Measurements from ENCODE around the gene RIPPLY3.

Gene RIPPLY3, protein sequence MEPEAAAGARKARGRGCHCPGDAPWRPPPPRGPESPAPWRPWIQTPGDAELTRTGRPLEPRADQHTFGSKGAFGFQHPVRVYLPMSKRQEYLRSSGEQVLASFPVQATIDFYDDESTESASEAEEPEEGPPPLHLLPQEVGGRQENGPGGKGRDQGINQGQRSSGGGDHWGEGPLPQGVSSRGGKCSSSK

DNA sequence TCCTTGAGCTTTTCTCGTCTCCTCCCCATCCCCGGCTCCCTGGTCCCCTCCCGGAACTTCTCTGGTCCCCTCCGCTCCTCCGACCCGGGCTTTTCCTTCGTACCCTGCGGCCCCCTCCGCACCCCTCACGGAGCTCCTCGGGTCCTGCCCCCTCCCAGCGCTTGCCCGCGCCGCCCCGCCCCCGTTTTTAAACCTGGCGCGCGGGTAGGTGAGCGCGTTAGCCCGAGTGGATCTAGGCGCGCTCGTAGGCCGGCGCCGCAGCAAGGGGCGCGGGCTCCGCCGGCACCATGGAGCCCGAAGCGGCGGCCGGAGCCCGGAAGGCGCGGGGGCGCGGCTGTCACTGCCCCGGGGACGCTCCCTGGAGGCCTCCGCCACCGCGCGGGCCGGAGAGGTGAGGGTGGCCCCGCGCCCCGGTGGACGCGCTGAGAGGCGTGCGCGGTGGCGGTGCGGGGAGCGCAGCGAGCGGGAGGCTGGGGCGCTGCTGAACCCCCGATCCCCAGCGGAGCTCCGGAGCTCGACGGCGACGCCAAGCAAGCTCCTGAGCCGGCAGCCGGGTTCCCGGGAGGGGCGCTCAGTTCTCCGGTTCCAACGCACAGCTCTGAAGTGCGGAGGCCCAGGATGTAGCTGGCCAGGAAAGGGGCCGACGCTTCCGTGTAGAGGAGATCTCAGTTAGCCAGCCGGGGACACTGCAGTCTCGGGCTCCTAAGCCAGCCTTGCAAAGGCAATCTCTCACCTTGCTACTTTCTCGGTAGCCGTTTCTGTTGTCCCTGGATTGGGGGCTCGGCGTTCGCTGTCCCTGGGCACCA is at the start of gene RIPPLY3:
Gene RIPPLY3 (plus strand): TSS at position 217 of the 806 bp plus-strand sequence. CDS start 71 bp downstream, at position 288.
- H3K4me3 ChIP-seq (ENCODE audit: low read depth, low read length): peak within 1 kb of the TSS; percentile 45

DNA sequence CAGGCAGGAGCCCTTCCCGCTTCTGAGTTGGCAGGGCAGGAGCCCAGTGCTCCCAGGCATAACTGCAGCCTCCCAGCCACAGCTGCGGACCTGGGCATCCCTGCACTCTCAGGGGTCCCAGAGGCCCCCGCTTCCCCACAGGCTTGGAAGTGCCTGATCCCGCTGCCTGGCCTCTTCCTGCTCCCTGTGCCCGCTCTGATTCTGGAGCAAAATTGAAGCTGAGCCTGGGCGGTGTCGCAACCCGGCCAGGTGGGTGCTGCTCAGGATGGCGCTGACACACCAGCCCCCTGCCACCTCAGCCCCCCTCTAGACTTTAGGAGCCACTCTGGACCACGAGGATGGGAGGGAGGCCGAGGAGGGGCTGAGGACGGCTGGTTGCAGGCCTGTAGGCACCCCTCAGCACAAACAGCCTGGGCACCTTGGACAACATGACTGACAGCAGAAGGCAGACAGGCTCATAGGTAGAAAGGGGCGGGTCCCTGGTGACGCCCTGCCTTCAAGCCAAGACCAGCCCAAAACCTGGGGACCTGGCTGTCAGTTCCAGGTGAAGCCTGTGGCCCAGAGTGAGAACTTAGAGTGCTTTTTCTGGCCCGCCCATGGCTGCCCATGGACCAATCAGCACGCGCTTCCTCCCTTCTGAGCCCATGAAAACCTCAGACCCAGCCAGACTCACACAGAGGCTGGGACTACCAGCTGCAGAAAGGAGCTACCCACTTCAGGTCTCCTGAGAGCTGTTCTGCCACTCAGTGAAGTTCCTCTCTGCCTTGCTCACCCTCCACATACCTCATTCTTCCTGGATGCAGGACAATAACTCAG is 47.3 kb upstream of the RIPPLY3 start:
- H3K4me3 ChIP-seq (ENCODE audit: low read depth, low read length): no peak overlapping the region
- no peak for DNase-seq (ENCODE audit: low read depth)

More for the DNA sequence above, at the start of gene RIPPLY3:
- DNase-seq (ENCODE audit: low read depth): no peak

DNA sequence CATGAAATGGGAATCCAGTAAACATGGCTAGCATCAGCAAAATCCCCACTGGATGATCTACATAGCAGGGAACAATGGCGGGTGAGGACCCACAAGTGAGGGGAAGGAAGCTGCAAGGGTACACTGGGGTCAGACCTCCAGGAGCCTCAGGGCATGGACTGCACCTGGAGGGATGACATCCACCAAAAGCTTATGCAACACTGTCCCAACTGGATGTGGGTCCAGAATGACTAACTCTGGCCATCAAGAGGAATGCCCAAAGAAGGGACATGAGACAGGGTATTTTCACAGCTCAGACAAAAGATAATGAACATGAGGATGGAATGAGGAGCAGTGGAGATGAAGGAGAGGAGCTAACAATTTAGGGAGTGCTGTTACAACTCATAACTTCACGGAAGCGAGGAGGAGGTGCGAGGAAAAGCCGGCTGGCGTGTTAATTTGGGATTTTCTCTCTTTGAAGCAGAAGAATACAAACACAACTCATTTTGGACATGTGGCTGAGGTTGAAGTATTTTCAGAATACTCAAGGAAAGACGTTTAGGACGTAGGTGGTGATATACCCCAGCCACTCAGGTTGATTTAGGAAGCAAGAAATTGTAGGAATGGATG is 45.7 kb upstream of the RIPPLY3 start:
- no peak overlapping the region for H3K4me3 ChIP-seq (ENCODE audit: low read depth, low read length)
- no peak for DNase-seq (ENCODE audit: low read depth)

DNA sequence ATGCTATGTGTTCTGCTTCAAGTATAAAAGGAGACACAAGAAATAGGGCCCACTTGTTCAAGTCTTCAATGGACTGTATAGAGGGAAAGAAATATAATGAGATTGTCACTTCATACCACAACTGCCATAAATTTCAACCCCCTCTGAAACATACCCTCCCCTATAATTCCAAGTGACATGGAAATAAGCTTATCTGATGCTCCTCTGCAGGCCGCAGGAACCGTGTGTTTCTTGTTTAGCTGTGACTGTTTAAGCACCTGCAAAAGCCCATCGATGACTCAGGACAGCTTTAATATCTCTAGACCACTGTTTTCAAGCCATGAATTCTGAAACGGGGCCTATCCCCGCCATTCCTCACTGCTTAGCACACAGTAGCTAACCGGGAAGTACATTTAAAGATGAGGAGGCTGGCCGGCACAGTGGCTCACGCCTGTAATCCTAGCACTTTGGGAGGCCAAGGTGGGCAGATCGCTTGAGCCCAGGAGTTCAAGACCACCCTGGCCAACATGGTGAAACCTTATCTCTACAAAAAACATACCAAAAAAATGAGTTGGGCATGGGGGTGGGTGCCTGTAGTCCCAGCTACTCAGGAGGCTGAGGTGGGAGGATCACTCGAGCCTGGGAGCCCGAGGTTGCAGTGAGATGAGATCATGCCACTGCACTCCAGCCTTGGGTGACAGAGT is 44.3 kb upstream of the RIPPLY3 start:
- no peak overlapping the region for H3K4me3 ChIP-seq (ENCODE audit: low read depth, low read length)
- no peak for DNase-seq (ENCODE audit: low read depth)

DNA sequence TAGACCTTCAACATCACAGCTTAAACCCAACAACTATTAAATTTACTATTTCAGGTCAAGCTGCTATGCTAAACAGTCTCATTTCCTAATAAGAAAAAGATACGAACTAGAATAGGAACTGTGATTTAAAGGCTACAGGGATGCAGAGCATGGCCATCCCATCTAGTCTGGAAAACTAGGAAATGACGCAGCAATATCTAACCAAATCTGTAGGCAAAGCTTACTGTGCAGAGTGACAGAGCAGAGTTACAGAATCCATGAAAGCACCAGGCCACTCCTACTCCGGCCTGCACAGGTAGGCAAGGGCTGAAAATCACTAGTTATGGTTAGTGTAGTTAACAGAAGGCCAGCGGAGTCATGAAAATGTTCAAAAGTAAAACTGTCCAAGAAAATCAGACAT is 42.1 kb upstream of the RIPPLY3 start:
- no peak for DNase-seq (ENCODE audit: low read depth)
- no peak overlapping the region for H3K4me3 ChIP-seq (ENCODE audit: low read depth, low read length)

DNA sequence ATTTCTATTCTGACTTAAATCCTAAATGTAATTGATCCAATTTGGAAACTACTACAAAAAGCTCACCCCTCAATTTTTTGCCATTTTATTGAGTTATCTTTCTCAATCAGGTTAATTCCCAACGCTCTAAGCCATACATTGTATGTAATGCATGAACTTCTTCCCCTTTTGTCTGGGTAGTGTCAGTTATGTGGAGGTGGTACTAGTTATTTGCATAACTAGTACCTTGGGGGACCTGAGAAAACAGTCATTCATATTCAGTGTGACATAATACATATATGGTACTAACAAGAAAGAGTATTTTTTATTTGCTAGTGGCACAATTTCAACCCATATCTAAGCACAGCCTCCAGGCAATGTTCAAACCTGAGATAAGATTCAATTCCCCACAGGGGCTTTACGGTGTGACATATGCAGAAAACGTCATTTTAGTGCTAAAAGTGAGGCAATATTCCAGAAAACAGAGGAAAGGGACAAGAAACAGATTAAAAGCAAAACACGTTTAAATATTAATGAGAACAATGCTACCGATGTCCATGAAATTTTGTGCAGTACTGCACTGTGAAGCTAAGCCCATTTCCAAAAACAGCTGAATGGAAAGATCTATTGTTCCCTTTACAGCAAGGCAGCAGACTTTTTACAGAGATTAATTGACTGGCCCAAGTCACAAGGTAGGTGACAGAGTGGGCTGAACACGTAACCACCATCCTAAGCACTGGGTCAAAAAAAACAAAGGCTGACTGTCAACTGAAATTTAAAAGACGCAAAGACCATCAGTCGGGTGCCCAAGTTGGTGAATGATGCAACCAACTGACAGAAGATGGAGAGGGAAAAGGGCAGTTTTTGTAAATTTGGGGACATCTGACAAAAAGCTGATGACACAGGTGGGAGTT is 41.4 kb upstream of the RIPPLY3 start:
- H3K4me3 ChIP-seq (ENCODE audit: low read depth, low read length): peak overlapping the region; percentile 65
- DNase-seq (ENCODE audit: low read depth): no peak

DNA sequence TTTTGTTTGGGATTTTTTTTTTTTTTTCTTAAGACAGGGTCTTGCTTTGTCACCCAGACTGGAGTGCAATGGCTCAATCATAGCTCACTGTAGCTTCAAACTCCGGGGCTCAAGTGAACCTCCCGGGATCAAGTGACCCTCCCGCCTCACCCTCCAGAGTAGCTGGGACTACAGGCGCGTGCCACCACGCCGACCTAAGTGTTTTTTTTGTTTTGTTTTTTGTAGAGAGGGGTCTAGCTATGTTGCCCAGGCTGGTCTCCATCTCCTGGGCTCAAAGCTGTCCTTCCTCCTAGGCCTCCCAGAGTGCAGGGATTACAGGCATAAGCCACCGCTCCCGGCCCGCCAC is 40.8 kb upstream of the RIPPLY3 start:
- H3K4me3 ChIP-seq (ENCODE audit: low read depth, low read length): peak overlapping the region; percentile 65

DNA sequence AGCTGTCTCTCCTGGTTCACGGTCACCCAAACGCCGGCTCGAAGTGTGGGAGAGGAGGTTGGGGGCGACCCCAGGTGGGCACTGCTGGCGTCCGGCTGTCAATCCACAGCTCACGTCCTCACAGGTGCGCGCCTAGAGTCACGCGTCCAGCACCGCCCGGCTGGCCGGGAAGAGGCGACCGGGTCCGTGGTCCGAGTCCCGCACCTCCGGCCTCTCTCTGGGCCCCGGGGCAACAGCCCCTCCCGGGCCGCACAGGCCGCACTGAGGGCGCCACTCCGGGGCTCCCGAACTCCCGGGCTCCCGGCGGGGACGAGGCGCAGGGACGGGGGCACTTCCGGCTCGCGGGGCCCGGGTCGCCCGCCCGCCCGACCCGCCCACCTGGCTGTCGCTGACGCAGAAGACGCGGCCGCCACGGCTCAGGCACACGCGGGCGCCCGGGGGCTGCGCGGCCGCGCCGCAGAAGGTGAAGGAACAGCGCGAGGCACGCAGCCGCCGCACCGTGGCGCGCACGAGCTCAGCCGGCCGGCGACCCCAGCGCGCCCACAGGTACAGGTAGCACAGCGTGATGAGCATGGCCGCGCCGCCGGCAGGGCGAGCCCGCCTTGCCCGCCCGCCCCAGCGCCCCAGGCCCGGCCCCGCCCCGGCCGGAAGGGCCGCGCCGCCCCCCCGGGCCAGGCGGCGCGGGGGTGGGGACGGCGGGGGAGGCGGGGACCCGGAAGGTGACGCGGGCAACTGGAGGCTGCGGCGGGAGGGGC is 40.3 kb upstream of the RIPPLY3 start, which contains the start of gene HLCS:
Gene HLCS (minus strand): TSS at position 604 of the 755 bp plus-strand sequence. CDS start 31 bp downstream, at position 573.
- peak within 1 kb of the TSS; percentile 65 for H3K4me3 ChIP-seq (ENCODE audit: low read depth, low read length)
- DNase-seq (ENCODE audit: low read depth): no peak

More for the DNA sequence above, 40.8 kb upstream of the RIPPLY3 start:
- DNase-seq (ENCODE audit: low read depth): no peak

DNA sequence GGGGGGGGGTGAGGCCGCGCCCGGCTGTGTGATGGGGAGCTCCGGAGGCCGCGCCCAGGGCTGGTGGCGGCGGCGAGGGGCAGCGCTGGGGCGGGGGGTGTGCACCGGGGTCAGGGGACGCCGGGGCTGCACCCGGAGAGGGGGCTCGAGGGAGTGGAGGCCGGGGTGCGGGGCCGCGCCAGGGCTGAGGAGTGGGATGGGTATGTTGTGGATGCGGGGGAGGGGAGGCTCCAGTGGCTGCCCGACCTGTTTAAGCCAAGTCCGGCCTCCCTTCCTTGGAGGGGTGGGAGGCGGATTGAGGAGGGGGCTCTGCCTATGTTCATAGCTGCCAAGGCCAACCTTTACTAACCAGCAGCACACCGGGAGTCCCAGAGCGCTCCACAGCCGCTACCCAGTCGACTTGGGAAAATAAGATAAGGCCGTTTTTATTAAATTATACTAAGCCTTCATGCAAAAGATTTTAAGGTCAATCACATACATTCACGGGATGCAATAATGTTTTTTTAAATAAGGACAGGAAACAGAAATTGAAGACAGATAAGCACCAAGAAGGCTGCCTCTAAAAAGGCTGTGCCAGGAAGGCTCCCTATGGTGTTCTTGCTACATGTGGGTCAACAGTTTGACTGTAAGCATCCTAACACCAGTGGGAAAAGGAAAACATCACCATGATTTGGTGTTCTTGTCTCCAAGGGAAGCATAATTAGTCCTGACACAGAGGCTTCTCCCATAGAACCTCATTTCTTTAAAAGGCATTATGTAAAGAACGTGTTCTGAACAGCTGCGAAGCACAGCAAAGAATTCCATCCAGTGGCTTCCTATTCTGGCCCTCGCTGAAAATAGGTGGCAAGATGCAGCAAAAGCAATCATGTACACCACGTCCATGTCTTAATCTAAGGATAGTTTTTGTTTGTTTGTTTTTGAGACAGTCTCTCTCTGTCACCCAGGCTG is 39.4 kb upstream of the RIPPLY3 start:
- DNase-seq (ENCODE audit: low read depth): no peak
- H3K4me3 ChIP-seq (ENCODE audit: low read depth, low read length): peak overlapping the region; percentile 65

DNA sequence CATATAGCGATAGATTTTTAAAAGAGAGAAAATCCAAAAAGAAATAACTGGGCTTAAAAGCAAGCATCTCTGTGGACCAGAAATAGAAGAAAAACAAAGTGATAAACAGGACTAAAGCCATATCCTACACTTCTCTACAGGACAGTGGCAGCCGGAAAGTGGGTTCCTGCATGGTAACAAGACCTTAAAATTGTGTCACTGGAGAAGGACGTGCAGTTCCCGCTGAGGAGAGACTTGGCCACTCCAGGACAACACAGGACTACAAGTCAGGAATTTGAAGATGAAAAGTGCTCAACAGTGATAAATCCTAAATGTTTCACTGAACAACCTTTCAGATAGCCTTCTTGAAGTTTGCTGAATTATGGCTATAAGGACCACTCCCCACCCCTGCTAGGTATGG is 38.1 kb upstream of the RIPPLY3 start:
- DNase-seq (ENCODE audit: low read depth): no peak
- H3K4me3 ChIP-seq (ENCODE audit: low read depth, low read length): no peak overlapping the region

DNA sequence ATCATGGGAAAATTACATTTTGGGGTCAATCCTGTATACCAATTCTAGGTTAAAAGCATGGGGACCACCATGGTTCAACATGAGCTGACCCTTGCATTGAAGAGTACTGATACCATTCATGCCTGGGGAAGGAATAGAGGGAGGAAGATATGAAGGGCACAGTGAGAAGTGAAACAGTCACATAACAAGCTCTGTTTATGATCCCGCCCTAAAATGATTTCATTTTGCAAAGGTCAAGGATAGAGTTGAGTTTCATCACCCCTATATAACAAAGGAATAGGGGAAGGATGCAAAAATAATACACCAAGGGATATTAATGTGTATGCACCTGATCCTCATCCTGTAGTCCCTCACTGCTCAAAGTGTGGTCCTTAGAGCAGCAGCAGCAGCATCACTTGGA is 37.5 kb upstream of the RIPPLY3 start:
- H3K4me3 ChIP-seq (ENCODE audit: low read depth, low read length): no peak overlapping the region
- DNase-seq (ENCODE audit: low read depth): no peak

DNA sequence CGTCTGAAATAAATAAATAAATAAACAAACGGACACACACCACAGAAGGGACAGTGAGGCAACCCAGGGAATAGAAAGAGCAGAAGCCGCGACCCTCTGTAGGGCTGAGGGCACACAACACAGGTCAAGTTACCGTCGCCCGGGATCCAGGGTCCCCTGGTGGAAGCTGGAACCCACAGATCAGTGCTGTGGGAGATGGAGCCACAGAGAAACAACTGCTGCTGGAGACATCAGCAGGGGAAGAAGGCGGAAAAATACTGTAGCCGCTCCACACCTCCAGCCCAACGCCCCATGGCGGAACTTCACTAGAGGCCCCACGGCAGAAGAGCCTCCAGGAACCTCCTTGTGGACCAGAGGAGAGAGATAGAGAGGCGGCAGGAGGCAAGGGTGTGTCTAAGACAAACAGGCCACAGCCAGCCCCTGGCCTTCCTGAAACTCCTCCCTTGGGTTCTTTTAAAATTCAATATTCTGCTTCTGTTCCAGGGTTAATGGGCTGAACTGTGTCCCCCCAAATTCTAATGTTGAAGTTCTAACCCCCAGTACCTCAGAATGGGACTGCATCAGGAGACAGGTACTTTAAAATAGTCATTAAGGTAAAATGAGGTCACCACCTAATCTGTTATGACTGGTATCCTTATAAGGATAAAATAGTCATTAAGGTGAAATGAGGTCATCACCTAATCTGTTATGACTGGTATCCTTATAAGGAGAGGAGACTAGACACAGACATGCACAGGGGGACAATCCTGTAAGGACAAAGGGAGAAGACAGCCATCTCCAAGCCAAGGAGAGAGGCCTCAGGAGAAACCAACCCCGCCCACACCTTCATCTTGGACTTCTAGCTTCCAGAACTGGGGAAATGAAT is 32.3 kb upstream of the RIPPLY3 start:
- DNase-seq (ENCODE audit: low read depth): no peak
- no peak overlapping the region for H3K4me3 ChIP-seq (ENCODE audit: low read depth, low read length)

DNA sequence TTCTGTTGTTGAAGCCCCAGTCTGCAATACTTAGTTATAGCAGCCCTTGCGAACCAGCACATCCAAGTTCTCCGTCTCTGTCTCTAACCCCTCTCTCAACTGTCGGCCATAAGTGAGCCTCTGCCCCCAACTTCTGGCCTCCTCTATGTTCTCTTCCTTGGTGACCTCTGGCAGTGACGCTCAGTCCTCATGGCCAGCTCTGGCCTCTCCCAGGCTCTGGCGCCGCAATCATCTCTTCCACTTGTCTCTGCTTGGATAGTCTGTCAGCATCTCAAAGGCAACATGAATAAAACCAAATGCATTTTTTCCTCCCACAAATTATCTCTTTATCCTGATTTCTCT is 31.7 kb upstream of the RIPPLY3 start:
- no peak overlapping the region for H3K4me3 ChIP-seq (ENCODE audit: low read depth, low read length)
- DNase-seq (ENCODE audit: low read depth): no peak

DNA sequence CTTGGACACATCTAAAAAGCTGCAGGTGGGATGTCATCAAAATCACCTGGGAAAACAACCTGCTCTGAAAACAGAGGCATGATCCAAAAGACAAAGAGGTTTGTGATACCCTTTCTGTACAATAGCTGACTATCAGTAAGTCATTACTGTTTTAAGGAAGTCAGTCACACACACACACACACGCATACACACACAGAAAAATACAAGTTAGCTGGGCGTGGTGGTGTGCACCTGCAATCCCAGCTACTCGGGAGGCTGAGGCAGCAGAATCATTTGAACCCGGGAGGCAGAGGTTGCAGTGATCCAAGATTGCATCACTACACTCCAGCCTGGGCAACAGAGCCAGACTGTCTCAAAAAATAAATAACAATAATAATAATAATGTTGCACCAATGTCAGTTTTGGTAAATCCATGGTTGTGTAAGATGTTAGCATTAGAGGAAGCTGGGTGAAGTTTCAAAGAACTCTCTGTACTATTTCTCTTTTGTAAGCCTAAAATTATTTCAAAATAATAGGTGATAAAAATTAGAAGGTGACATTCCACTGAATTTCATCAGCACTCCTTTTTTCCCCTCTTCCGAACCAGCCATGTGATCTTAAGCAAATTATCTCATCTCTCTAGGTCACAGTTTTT is 30.2 kb upstream of the RIPPLY3 start:
- no peak for DNase-seq (ENCODE audit: low read depth)
- H3K4me3 ChIP-seq (ENCODE audit: low read depth, low read length): no peak overlapping the region

DNA sequence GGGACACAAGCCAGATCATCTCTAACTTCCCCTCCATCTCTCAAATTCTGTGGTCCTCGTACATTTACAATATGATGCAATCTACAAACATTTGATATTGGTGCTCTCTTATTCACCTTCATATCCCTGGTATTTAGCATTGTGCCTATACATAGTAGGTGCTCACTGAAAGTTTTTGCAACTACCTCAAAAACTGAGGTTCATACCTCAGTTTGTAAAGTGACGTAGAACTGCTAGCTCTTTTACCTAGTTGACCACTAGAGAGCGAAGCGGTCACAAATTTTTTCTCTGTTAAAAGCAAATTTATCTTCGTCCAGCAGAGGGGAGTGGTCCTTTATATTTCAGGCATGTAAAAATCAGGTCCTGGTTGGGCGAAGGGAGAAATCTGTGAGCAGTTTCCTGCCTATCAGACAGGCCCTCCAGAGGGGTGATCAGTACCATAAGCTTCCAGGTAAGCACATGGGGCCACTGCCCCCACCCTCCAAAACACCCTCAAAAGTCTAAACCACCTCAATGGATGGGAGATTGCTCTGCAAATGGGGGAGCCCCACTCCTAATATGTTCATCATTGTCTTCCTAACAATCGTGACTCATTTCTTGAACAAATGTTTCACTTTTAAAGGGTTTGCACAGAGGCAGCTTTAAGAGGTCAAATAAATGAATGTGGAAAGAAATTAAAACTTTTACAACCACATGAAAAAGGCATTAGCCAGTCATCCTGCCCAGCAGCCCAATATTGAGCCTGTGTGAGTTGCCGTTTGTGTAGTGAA is 29.4 kb upstream of the RIPPLY3 start:
- H3K4me3 ChIP-seq (ENCODE audit: low read depth, low read length): no peak overlapping the region
- peak; percentile 41 for DNase-seq (ENCODE audit: low read depth)

All from skeletal muscle cell (primary cell).